ENCODE data around the gene CRYGN. TPM values are rescaled to one million over a fixed set of nuclear protein-coding genes. Genes with fewer than 3 reads are reported as not detected.

The CRYGN gene
- polyA plus RNA-seq, 3 donors = not detected

DNA sequence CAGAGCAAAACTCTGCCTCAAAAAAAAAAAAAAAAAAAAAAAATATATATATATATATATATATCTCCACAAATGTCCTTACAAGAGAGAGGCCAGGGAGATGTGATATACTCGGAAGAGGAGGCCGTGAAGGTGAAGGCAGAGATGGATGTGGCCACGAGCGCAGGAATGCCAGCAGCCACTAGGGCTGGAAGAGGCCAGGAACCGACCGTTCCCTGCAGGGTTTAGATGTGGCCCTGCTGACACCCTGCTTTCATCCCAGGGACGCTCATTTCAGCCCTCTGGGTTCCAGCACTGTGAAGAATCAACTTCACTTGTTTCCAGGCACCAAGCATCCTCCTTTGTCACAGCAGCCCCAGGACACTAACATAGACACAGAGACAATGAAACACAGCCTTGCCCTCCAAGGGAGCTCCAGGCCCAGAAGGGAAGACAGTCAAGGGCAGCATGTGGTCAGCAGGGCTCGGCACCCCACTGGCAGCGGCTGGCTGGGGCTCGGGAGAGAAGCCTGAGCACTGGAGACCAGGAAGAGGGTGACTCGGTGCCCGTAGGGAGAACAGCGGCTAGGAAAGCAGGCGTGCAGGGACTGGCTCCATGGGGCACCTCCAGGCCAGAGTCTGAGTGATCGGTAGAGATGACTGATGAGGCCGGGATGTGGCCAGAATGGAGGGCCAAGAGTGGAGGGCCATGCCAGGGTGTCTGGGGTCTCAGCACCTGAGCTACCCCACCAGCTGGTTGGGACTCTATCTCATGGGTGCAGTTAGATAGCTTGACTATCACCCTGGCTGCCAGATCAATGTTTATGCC is 37.7 kb downstream of the CRYGN start:
- Mint-ChIP-seq H3K27ac (peak overlapping the region in 1 of 7 donors; percentile 68), H3K4me3 (no peak overlapping the region), H3K27me3 (ENCODE audit: low read depth in 3 of 3) (peaks cover 7 to 19% (median 17%) of the 10 kb centered on the region in 3 donors), H3K4me1 (peaks cover 22% of the 10 kb centered on the region), H3K36me3 (no peaks in the 10 kb centered on the region), H3K9me3 (peaks cover 4 to 11% (median 7%) of the 10 kb centered on the region in 7 donors)
- Histone ChIP-seq H3K79me2 (ENCODE audit: insufficient read depth, low read length) (no peaks in the 10 kb centered on the region), H3K4me2 (replicated peaks; ENCODE audit: extremely low read depth, low read length, poor library complexity, severe bottlenecking) (no peak overlapping the region), H2AFZ (ENCODE audit: insufficient read depth, low read depth, low read length, poor library complexity, severe bottlenecking) (no peak overlapping the region), H3K27ac (ENCODE audit: low read depth in 1 of 2, low read length in 2 of 2) (no peak overlapping the region), H3K4me3 (replicated peaks in 1 of 3; ENCODE audit: low read depth in 2 of 3, low read length in 3 of 3) (no peak overlapping the region), H3K9ac (ENCODE audit: insufficient read depth, low read length, poor library complexity, severe bottlenecking) (no peak overlapping the region), H4K20me1 (ENCODE audit: insufficient read depth, low read length) (no peaks in the 10 kb centered on the region), H3K27me3 (ENCODE audit: control insufficient read depth in 2 of 2, insufficient read depth in 2 of 2, low read length in 2 of 2) (peaks cover 0 to 5% of the 10 kb centered on the region in 2 donors), H3K9me3 (replicated peaks in 1 of 2; ENCODE audit: control insufficient read depth in 1 of 2, insufficient read depth in 1 of 2, low read length in 2 of 2) (peaks cover 7% of the 10 kb centered on the region in 2 donors), H3K36me3 (replicated peaks in 1 of 2; ENCODE audit: control insufficient read depth in 1 of 2, insufficient read depth in 2 of 2, low read length in 2 of 2) (no peaks in the 10 kb centered on the region), H3K4me1 (ENCODE audit: control insufficient read depth in 1 of 2, insufficient read depth in 2 of 2, low read length in 2 of 2) (peaks cover 12 to 27% of the 10 kb centered on the region in 2 donors)
- TF ChIP-seq, protein P1, sequence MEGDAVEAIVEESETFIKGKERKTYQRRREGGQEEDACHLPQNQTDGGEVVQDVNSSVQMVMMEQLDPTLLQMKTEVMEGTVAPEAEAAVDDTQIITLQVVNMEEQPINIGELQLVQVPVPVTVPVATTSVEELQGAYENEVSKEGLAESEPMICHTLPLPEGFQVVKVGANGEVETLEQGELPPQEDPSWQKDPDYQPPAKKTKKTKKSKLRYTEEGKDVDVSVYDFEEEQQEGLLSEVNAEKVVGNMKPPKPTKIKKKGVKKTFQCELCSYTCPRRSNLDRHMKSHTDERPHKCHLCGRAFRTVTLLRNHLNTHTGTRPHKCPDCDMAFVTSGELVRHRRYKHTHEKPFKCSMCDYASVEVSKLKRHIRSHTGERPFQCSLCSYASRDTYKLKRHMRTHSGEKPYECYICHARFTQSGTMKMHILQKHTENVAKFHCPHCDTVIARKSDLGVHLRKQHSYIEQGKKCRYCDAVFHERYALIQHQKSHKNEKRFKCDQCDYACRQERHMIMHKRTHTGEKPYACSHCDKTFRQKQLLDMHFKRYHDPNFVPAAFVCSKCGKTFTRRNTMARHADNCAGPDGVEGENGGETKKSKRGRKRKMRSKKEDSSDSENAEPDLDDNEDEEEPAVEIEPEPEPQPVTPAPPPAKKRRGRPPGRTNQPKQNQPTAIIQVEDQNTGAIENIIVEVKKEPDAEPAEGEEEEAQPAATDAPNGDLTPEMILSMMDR (IDR thresholded peaks at IDR 0.05) = no peak
- 96% methylated on average over 12 of the region's 16 CpGs for WGBS (ENCODE audit: insufficient coverage)
- no peak for DNase-seq
- intact Hi-C loops (cut with micrococcal nuclease) = no loop called here

DNA sequence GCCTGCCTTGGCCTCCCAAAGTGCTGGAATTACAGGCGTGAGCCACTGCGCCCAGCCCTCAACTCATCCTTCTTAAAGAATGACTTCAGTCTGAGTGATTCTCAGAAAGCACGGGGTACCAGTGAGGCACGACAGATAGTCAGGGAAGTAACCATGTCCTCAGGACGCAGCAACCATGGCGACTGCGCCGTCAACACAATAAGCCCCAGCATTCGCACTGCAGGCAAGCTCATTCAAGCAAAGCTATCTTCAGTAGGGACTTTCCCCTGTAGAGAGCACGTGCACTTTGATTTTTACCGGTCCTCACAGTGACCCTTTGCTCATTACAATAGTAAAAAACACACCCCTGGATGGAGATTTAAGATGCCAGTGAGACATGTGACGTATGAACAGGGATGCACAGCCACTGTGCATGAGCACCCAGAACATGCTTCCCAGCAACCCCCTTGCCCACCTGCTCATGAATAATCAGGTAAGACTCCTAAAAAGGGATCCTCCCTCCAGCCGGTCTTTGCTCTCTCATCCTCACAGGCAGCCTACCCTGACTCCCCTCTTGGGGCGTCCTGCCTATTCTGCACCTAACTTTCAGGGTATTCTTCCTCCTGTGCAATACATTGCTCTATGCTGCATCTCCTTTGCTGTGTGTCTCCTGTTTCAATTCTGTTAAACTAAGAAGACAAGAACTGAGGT is 39.2 kb downstream of the CRYGN start:
- no peak overlapping the region for H3K4me3 ChIP-seq (replicated peaks in 1 of 3; ENCODE audit: low read depth in 2 of 3, low read length in 3 of 3)
- TF ChIP-seq, protein P1 (IDR thresholded peaks at IDR 0.05) = no peak
- peaks cover 12 to 27% of the 10 kb centered on the region in 2 donors for H3K4me1 ChIP-seq (ENCODE audit: control insufficient read depth in 1 of 2, insufficient read depth in 2 of 2, low read length in 2 of 2)
- Mint-ChIP-seq H3K27me3 (ENCODE audit: low read depth in 3 of 3) (peaks cover 8 to 11% (median 11%) of the 10 kb centered on the region in 3 donors), H3K4me1 (peaks cover 22% of the 10 kb centered on the region), H3K9me3 (peaks cover 9 to 18% (median 11%) of the 10 kb centered on the region in 7 donors), H3K36me3 (no peaks in the 10 kb centered on the region), H3K4me3 (no peak overlapping the region), H3K27ac (no peak overlapping the region)
- H3K27ac ChIP-seq (ENCODE audit: low read depth in 1 of 2, low read length in 2 of 2) = no peak overlapping the region
- H3K79me2 ChIP-seq (ENCODE audit: insufficient read depth, low read length) = no peaks in the 10 kb centered on the region
- H3K27me3 ChIP-seq (ENCODE audit: control insufficient read depth in 2 of 2, insufficient read depth in 2 of 2, low read length in 2 of 2) = no peaks in the 10 kb centered on the region
- intact Hi-C loops (cut with micrococcal nuclease) = no loop called here
- H2AFZ ChIP-seq (ENCODE audit: insufficient read depth, low read depth, low read length, poor library complexity, severe bottlenecking) = no peak overlapping the region
- 87% methylated on average over 13 of the region's 14 CpGs for WGBS (ENCODE audit: insufficient coverage)
- no peaks in the 10 kb centered on the region for H3K36me3 ChIP-seq (replicated peaks in 1 of 2; ENCODE audit: control insufficient read depth in 1 of 2, insufficient read depth in 2 of 2, low read length in 2 of 2)
- no peak for DNase-seq
- H3K9me3 ChIP-seq (replicated peaks in 1 of 2; ENCODE audit: control insufficient read depth in 1 of 2, insufficient read depth in 1 of 2, low read length in 2 of 2) = peaks cover 7 to 13% of the 10 kb centered on the region in 2 donors
- no peaks in the 10 kb centered on the region for H4K20me1 ChIP-seq (ENCODE audit: insufficient read depth, low read length)
- H3K9ac ChIP-seq (ENCODE audit: insufficient read depth, low read length, poor library complexity, severe bottlenecking) = no peak overlapping the region
- H3K4me2 ChIP-seq (replicated peaks; ENCODE audit: extremely low read depth, low read length, poor library complexity, severe bottlenecking) = no peak overlapping the region
